CD4-positive, alpha-beta T cell treated with Interleukin-21 for 1 hour (primary cell): Measurements from ENCODE around the gene MOB4.
"Not testable (repeated sequence)": the region's sequence is repeated elsewhere in the genome, so short reads cannot be mapped to it uniquely, and the experiment has no call there.

Experiments used
- DNase-seq: peaks from one replicate; pipeline ENCODE4 v3.0.0-alpha.2; 2020

The MOB4 gene

DNA sequence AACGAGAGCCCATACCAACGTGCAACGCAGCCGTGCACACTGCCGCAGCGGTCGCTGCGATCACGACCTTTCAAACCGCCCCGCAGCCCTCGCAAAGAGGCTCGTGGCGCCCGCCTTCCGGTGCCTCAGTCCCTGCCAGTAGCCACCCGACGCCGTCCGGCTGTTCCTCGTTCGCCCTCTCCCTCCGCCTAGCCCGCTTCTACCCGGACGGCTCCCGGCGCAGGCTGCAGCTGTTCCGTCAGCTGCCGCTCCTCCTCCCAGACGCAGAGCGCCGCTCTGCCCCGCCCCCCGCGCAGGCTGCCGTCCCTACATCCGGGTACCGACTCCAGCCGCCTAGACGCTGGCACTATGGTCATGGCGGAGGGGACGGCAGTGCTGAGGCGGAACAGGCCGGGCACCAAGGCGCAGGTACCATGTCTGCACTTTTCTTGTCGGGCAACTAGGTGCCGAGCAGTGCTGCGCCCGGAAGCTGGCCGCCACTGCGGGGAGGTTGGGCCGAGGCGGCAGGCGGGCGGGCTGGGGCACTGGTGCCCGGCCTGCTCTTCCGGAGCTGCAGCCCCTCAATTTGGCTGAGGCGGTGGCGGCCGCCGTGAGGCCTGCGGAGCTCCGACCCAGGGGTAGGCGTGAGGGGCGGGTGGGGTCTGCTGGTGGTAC lies at the start of gene MOB4:
TSS of gene MOB4 (plus strand) at position 328 of the 654 bp plus-strand sequence. CDS start at position 349, 21 bp downstream.
- peak; percentile 95 for DNase-seq

DNA sequence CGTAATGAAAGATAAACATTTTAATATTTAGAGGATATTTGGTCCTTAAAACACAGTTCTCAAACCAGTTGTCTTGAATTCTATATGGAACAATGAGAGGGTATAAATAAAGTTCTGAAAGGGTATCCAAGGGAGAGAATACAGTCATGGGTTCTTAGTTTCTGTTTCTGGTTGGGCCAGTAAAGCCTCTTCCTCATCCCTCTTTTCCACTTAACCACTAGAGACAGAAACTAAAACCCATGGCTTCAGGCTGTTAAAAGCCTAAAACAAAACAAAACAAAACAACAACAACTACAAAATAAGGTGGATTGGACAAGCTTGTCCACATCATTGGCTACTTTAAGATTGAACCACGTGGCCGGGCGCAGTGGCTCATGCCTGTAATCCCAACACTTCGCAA lies 43.7 kb upstream of the MOB4 start:
- no peak for DNase-seq

DNA sequence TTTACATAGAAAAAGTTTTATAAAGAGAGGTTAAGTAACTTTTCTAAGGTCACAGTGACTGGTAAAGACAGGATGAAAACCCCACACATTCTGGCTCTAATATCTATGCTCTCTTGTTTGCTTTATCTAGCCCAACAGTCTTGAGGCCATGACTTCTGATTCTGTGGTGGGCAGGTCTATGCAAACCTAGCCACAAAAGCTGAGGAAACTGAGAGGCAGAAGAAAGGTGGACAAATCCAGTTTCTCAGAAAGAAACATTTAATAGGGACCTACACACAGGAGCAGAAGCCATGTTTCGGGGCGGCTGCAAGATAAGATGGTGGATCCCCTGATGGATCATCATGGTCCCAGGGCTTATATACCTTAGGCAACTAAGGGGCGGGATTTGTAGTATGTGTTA lies 38.1 kb upstream of the MOB4 start:
- DNase-seq: no peak

DNA sequence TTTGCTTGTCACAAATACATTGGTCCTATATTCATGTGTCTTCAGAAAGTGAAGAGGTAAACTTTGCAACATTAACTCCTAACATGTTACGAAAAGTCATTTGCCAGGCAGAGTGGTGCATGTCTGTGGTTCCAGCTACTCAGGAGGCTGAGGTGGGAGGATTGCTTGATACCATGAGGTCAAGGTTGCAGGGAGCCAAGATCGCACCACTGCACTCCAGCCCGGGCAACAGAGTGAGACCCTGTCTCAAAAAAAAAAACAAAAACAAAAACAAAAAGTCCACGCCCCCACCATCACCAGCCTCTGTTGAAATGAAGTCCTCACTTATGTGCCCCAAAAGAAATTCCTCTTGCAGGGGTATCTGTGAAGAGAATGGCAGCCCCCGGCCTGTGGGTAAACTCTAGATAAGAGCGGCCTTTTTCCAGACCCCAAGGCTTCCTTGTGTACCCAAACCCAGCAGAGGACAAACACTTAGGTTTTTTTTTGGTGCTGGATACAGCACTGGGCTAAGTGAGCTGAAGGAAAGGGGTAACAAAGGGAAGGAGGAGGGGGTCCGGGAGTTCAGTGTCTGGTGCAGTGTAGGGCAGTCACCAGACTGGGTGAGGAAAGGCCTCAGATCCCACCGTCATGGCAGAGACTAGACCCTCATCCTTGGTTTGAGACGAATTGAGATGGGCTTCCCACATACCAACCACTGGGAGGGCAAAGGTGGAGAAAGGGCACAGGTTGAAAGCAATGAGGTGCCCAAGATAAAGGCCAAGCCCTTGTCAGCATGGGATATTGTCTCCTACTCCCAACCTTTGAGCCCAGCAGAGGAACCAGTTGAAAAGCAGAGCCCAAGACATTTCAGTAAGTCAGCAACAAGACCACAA lies 35.5 kb upstream of the MOB4 start:
- DNase-seq: no peak

DNA sequence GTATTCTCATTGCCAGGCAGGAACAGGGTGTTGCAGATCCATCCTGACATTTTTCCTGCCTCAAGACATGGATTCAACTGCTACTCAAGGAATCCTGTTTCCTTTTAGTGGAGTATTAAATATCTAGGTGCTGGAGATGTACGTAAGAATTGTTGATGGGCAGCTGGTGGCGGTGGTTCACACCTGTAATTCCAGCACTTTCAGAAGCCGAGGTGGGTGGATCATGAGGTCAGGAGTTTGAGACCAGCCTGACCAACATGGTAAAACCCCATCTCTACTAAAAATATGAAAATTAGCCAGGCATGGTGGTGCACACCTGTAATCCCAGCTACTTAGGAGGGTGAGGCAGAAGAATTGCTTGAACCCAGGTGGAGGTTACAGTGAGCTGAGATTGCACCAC lies 31.6 kb upstream of the MOB4 start:
- DNase-seq: not testable (repeated sequence)

DNA sequence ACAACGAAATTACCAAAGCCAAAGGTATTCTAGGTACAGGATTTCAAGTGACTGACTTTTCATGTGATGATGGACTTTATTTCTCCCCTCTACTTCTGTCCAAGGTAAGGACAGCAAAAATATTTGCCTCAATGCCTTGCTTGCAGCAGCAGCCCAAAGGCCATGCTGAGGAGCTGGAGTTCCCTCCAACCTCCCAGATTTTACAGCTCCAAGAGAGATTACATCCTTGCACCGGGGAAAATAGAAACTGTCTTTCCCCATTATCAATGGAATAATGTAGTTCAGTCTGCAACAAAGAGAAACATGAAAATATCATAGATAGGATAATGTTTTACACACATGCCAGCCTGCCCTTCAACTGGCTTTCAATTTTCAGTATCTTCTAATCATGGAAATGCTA lies 29.7 kb upstream of the MOB4 start:
- DNase-seq: no peak

DNA sequence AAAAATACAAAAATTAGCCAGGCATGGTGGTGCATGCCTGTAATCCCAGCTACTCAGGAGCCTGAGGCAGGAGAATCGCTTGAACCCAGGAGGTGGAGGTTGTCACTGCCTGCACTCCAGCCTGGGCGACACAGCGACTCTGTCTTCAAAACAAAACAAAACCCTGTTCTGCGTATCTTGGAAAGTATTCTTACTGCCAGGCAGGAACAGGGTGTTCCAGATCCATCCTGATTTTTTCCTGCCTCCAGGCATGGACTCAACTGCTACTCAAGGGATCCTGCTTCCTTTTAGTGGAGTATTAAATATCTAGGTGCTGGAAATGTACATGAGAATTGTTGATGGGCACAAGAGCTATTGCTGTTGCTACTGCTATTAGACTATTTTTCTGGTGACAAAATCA lies 28.5 kb upstream of the MOB4 start:
- no peak for DNase-seq

- DNase-seq: no peak
These were observed 20.3 kb upstream of the MOB4 start for GRCh38 chr2:197495433-197496134.

GRCh38 chr2:197496695-197497094 lies 19.2 kb upstream of the MOB4 start:
- DNase-seq: no peak

- no peak for DNase-seq
These were observed 18.5 kb upstream of the MOB4 start for GRCh38 chr2:197497326-197497725.

- no peak for DNase-seq
These were observed 17.5 kb upstream of the MOB4 start for GRCh38 chr2:197498235-197498936.

DNA sequence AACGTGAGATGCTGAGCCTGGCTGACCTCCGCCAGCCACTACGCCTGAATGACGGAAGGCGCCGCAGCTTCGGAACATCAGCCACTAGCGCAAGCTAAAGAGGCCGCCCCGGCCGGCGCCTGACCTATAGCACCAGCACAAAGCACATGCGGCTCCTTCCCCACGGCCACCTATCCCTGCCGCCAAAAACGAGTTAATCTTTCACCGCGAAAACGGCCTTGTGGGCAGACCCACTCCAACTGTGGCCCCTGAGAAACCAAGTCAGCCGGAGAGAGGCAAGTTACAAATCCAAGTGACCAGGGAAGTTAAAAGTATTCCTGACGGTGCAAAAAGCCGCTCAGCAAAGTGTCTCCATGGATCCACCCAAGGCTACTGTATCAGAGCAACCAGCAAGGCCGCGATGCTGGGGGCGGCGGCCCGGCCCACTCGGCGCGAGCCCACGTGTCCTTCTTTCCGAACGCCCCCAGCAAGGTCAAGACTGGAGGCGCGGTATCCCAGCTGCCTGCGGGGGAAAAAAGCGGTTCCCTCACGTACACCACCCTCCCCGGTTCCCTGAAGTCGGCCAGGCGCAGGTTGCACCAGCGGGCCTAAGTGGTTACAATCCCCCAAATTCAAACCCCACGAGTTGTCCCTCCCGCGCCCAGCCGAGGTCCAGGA lies 16.8 kb upstream of the MOB4 start:
- DNase-seq: peak; percentile 53

DNA sequence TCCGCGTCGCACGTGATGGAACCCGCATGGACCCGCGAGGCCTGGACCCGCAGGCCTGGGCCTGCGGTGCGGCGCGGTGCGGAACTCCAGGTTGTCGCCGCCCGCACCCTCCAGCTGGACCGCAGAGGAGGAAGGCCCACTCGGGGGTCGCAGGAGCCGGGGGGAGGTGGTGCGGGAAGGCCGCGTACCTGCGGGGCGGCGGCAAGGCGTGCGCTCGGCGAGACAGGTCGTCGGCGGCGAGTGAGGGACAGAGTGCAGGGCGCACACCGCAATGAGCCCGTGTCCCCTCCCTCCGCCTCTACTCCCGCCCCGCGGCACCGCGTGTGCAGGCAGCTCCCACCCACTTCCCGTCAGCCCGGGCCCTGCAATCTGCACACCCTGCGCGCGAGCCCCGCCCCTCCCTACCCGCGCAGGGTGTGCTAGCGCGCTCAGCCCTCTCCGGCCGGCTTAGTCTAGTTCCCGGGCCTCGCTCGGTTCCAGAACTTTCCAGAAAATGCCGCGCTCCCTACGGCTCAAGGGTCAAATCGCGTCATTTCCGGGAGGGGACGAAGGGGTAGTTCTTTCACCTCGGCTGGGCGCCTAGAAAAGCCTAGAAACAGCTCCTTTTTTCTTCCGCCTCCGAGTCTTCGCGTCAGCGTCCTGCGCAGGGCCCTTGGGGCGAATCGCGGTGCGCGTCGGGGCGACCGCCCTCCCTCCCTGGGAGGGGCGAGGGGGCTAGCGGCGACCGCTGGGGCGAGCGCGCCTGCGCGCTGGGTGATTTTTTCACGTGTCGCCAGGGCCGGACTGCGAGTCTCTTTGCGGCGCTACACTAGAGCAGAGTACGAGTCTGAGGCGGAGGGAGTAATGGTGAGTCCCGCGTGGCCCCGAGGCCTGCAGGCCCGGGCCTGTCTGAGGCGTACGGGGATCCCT lies 16.0 kb upstream of the MOB4 start, which contains the start of the genes HSPD1 and HSPE1:
TSS of gene HSPD1 (minus strand) at position 247 of the 909 bp plus-strand sequence. CDS start 992 bp downstream, outside the sequence.
TSS of gene HSPE1 (plus strand) at position 786 of the 909 bp plus-strand sequence. CDS start at position 844, 58 bp downstream.
- peak; percentile 99 for DNase-seq

GRCh38 chr2:197500503-197501131 lies 15.2 kb upstream of the MOB4 start:
- DNase-seq: peak; percentile 27

DNA sequence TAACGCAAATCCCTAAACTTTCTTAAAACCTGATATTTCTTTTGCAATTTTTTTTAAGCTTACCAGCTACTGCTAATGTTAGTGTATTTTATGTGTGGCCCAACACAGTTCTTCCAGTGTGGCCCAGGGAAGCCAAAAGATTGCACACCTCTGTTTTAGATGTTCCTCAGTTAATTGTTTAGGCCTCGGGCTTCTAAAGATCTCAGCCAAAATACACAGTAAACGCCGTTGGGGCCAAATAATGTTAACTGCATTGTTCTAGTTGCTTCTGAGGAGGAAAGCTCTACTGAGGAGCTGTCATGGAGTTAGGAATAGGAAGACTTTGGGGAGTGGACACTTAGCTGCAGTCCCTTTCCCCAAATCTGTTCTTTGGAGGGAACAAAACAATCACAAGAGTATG lies 13.7 kb upstream of the MOB4 start:
- no peak for DNase-seq

DNA sequence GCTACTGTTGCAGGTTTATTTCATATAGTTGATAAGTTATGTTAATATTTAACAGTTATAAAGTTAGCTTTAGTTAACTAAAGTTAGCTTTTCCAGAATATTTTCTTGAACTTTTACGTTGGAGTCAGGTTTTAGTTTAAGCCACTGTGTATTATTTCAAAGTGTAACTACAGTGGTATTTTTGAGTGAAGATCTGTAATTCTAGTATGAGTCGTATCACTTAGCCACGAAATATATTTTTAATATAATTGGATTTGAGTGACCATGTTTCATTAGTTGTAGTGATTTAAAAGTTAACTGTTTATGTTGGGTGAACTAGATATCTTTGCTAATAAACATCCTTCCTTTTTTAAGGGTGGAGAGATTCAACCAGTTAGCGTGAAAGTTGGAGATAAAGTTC lies 13.2 kb upstream of the MOB4 start:
- DNase-seq: no peak

DNA sequence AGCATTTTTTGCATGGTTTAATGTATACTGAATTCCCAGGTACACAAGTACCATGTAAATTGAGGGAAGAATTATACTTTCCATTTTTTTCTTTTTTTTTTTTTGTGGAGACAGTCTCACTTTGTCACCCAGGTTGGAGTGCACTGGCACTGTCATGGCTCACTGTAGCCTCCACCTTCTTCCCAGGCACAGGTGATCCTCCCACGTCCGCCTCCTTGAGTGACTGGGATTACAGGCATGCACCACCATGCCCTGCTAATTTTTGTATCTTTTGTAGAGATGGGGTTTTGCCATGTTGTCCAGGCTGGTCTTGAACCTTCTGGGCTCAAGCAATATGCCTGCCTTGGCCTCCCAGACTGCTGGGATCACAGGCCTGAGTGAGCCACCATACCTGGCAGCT lies 11.9 kb upstream of the MOB4 start:
- no peak for DNase-seq

DNA sequence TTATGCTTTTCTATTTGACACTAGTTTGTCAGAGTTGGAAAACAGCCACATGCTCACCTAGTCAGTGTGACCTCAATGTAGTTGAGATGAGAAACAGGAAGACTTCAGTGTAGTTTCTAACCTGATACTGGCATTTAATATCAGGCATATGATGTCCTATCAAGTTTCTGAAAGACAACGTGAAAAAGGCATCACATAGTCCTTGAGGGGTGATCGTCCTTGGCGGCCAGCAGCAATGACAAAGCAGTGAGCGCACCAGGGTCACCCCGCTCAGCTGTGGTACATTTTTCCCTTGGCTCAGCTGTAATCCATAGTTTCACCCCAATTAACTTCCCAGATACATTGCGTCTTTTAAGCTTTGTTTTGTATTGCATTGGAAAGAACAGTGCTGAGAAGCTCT lies 11.4 kb upstream of the MOB4 start:
- DNase-seq: no peak

GRCh38 chr2:197506658-197507057 lies 9.2 kb upstream of the MOB4 start:
- DNase-seq: no peak

- DNase-seq: no peak
These were observed 2.0 kb upstream of the MOB4 start for GRCh38 chr2:197513915-197514314.

DNA sequence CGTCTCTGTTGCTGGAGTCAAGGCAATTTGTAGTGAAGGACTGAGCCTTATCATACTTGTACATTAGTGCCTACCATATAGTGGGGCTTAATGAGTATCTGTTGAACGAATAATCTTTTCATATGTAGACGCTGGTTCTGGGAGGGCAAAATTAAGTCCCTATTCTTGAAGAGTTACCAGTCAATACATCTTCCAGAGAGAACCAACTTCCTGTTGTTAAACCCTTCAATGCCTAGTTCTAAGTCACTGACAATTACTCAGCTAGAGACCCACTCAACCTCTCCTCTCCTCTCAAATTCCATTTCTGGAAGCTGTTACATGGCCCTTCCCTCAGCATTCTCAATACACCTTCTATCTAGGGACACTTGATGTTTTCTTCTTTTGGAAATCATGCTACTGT lies 1.1 kb upstream of the MOB4 start:
- no peak for DNase-seq
